Epithelial cell of proximal tubule (primary cell): ENCODE measurements around the gene VSTM2L. TPM values are rescaled to one million over a fixed set of nuclear protein-coding genes. Genes with fewer than 3 reads are reported as not detected.

Source experiments
- DNase-seq: peaks from one replicate; pipeline ENCODE4 v3.0.0-alpha.2; 2011; ENCODE audit warnings: low read depth
- H3K4me3 ChIP-seq: 2 replicates; pipeline ENCODE4 v1.5.1; 2011; ENCODE audit warnings: low read depth, mild to moderate bottlenecking, low read length
- total RNA-seq: library from RNA; depleted of rRNA; stranded (reverse); fragments of >200 nt; gene quantifications from 2 replicates; pipeline ENCODE4 v1.2.3, GENCODE V29; 2015
- TF ChIP-seq, protein P1 (sequence below): conservative IDR thresholded peaks from 2 replicates; pipeline ENCODE4 v1.5.1; 2012; ENCODE audit warnings: low read depth, mild to moderate bottlenecking, low read length

VSTM2L gene
- total RNA-seq, 1 donor from 2014 or later, result 4.5 TPM

DNA sequence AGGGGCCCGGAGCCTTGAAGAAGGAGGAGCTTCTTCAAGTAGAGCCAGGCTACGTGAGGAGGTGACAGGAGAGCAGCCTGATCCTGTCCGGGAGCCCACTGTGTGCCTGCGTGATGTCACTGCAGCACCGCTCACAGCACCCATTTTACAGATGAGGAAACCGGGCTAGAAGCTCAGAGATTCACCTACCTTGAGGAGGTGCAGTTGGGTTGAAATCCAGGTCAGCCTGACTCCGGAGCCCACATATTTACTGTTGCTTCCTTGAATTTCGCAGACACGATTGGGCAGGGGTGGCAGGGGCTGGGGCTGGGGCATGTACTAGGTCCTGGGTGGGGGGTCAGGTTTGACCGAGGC lies 12.5 kb downstream of the VSTM2L start:
- no peak overlapping the region for H3K4me3 ChIP-seq
- DNase-seq, result no peak
- TF ChIP-seq, protein P1, sequence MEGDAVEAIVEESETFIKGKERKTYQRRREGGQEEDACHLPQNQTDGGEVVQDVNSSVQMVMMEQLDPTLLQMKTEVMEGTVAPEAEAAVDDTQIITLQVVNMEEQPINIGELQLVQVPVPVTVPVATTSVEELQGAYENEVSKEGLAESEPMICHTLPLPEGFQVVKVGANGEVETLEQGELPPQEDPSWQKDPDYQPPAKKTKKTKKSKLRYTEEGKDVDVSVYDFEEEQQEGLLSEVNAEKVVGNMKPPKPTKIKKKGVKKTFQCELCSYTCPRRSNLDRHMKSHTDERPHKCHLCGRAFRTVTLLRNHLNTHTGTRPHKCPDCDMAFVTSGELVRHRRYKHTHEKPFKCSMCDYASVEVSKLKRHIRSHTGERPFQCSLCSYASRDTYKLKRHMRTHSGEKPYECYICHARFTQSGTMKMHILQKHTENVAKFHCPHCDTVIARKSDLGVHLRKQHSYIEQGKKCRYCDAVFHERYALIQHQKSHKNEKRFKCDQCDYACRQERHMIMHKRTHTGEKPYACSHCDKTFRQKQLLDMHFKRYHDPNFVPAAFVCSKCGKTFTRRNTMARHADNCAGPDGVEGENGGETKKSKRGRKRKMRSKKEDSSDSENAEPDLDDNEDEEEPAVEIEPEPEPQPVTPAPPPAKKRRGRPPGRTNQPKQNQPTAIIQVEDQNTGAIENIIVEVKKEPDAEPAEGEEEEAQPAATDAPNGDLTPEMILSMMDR, result no peak

DNA sequence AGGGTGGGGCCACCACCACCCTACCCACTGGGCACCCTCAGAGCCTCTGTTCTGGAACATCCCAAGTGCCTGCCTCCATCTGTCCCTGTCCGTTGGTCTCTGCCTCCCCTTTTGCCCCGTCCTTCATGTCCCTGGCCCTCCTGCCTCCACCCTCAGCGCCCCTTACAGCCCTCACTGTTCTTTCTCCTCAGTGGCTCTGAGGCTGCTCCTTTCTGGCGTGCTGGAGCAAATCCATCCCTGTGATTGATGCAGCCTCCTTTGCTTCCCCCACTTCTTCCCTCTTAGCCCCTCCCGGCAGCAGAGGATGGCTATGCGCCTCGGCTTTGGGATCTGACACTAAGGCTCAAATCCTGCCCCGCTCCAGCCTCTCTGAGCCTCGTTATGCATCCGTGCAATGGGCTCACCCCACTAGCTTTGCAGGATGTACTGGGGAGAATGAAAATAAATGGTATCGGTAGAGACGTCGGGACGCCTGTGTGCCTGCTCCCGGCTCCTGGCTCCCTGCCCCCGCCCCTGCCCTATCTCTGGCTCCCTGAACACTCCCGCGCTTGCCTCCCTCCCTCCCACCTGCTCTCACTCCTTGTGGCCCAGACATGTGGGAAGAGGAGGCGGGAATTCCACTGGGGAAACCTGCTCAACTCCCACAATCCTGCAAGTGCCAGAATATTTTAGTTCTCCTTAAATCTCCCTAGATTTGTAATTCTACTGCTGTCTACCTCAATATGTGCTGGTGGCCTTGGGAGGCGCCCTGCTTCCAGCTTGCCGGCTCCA lies 13.1 kb downstream of the VSTM2L start:
- TF ChIP-seq, protein P1, result peak; percentile 10
- H3K4me3 ChIP-seq, result no peak overlapping the region
- DNase-seq, result no peak

DNA sequence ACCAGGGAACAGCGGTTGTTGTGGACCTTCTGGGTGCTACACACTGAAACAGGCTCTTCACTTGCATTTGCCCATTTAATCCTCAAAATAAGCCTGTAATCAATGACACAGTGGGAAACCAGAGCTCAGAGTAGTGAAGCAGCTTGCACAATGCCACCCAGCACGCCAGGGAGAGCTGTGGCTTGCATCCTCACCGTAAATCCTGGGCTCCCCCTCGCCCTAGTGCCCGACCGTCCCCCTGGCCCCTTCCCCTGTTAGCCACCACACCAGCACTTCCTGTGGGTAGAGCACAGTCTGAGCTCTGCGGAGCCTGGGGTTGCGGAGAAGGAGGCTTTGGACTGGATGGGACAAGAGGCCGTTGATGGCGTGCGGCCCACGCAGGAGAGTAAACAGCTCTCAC lies 14.5 kb downstream of the VSTM2L start:
- DNase-seq, result no peak
- TF ChIP-seq, protein P1, result no peak

DNA sequence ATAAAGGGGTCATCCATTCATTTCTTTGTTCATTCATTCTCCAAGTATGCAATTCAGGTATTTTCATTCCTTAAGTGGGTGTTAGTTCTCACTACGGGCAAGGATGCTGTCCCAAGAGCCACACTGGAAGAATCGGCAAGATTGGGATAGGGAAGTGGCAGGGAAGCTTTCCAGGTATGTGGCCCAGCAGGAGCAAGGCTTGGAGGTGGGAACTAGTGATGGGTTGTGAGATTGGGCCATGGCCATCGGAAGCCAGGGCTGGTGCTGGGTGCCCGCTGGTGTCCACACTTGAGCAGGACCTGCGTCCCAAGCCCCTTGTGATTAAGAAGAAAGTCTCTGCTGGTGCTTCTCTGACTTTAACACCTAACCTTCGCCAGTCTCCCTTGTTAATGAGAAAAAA lies 15.1 kb downstream of the VSTM2L start:
- no peak for DNase-seq

More for the DNA sequence above, 14.5 kb downstream of the VSTM2L start:
- no peak overlapping the region for H3K4me3 ChIP-seq

DNA sequence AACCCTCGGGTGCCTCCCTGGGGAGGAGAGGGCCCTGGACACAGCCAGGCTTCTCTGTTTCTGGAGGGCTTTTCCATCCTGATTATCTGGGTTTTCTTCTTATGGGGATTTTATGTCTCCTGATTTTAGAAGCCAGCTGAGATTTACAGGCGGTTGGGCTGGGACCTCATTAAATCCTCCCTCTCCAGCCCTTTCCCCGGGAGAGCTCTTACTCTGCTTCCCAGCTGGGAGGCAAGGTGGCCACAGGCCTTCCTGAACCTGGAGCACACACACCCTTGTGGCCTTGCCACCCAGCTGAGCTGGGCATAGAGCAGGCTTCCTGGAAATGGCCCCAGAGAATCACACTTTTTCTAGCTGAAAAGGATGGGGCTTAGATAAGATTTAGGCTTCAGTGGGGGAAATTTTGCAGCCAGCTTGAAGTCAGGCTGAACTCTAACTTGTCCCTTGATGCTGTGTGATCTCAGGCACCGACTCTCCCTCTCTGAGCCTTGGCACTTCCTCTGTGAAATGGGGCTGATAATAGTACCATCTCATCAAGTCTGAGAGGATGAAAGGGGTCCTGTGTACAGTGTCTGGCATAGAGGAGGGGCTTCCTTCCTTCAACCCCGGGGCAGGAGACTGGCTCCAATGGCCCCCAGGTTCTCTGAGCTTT lies 16.6 kb downstream of the VSTM2L start:
- no peak overlapping the region for H3K4me3 ChIP-seq
- DNase-seq, result no peak
- TF ChIP-seq, protein P1, result no peak

More for the DNA sequence above, 15.1 kb downstream of the VSTM2L start:
- TF ChIP-seq, protein P1, result no peak
- no peak overlapping the region for H3K4me3 ChIP-seq

DNA sequence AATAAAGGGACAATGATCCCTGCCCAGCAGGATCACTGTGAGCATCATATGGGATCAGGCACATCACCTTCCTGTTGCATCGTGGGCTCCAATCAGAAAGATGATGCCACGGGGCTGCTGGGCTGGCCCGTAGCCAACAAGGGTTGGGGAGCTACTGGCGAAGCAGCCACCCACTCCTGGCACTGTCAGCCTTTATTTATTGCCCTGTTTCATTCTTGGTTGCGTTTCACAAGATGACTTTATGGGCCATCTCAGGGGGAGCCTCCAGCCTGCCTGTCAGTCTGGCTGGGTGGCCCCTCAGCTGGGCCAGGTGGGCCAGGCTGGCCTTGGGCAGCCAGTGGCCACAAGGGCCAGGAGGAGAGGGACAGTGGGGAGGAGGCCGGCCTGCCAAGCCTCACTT lies 17.3 kb downstream of the VSTM2L start:
- TF ChIP-seq, protein P1, result no peak
- no peak overlapping the region for H3K4me3 ChIP-seq
- DNase-seq, result no peak
